IMR-90 (cell line): Measurements from ENCODE around the gene CABP4.

ENCODE experiments used
- CEBPB ChIP-seq: IDR thresholded peaks from 2 replicates; pipeline ENCODE4 v1.6.1; 2012; ENCODE audit warnings: low read depth, low read length, improper control_type of control experiment
- CTCF ChIP-seq: conservative IDR thresholded peaks from 2 replicates; pipeline ENCODE4 v1.5.1; 2012; ENCODE audit warnings: mild to moderate bottlenecking, low read depth, low read length, improper control_type of control experiment
- FOS ChIP-seq: fragments of 150-350 bp; IDR thresholded peaks from 2 replicates; pipeline ENCODE4 v1.6.1; 2016; ENCODE audit warnings: low read depth, low read length
- MAFK ChIP-seq: IDR thresholded peaks from 2 replicates; pipeline ENCODE4 v1.6.1; 2012; ENCODE audit warnings: low read depth, low read length, improper control_type of control experiment
- MAZ ChIP-seq: IDR thresholded peaks from 2 replicates; pipeline ENCODE4 v1.6.1; 2012; ENCODE audit warnings: low read depth, mild to moderate bottlenecking, low read length, improper control_type of control experiment, moderate library complexity, borderline replicate concordance
- NFE2L2 ChIP-seq: fragments of 150-350 bp; IDR thresholded peaks from 2 replicates; pipeline ENCODE4 v1.6.1; 2016; ENCODE audit warnings: low read depth, mild to moderate bottlenecking, low read length
- POLR2A ChIP-seq: IDR thresholded peaks from 2 replicates; pipeline ENCODE4 v1.6.1; 2012; ENCODE audit warnings: mild to moderate bottlenecking, low read depth, low read length
- RAD21 ChIP-seq: IDR thresholded peaks from 2 replicates; pipeline ENCODE4 v1.6.1; 2012; ENCODE audit warnings: low read length, improper control_type of control experiment
- RFX5 ChIP-seq: IDR thresholded peaks from 2 replicates; pipeline ENCODE4 v1.8.0; 2012; ENCODE audit warnings: low read depth, mild to moderate bottlenecking, low read length, moderate library complexity
- USF2 ChIP-seq: fragments of 150-350 bp; IDR thresholded peaks from 2 replicates; pipeline ENCODE4 v1.6.1; 2017; ENCODE audit warnings: mild to moderate bottlenecking, antibody characterized with exemption, low read length, low read depth

- TF ChIP-seq CTCF = no peak
- no peak for TF ChIP-seq MAFK
- no peak for TF ChIP-seq RFX5
- no peak for TF ChIP-seq FOS
- TF ChIP-seq USF2 = peak; percentile 3; the same call in 1 of the 2 replicates
- no peak for TF ChIP-seq RAD21
- TF ChIP-seq MAZ = 0 out of 2 replicates have a peak, but pooled peaks have one; percentile 37
- no peak for TF ChIP-seq CEBPB
- peak; percentile 77 for TF ChIP-seq POLR2A
- no peak for TF ChIP-seq NFE2L2
Measured at GRCh38 chr11:67482827-67483798, 28.0 kb downstream of the CABP4 start, which contains the start of gene AIP.
